HG03565 (cell line): ENCODE data around the gene LYST.
A peak's percentile ranks its signal among the peaks of the same experiment; 100 is the strongest.
"Not testable (repeated sequence)": the region's sequence is repeated elsewhere in the genome, so short reads cannot be mapped to it uniquely, and the experiment has no call there.

Experiments used
- ATAC-seq: cut with Tn5 transposase; IDR thresholded peaks from one replicate; pipeline ENCODE4 v1.9.1; 2021; ENCODE audit warnings: mild to moderate bottlenecking, moderate library complexity; ENCODE audit not compliant: unreplicated experiment

The LYST gene, protein sequence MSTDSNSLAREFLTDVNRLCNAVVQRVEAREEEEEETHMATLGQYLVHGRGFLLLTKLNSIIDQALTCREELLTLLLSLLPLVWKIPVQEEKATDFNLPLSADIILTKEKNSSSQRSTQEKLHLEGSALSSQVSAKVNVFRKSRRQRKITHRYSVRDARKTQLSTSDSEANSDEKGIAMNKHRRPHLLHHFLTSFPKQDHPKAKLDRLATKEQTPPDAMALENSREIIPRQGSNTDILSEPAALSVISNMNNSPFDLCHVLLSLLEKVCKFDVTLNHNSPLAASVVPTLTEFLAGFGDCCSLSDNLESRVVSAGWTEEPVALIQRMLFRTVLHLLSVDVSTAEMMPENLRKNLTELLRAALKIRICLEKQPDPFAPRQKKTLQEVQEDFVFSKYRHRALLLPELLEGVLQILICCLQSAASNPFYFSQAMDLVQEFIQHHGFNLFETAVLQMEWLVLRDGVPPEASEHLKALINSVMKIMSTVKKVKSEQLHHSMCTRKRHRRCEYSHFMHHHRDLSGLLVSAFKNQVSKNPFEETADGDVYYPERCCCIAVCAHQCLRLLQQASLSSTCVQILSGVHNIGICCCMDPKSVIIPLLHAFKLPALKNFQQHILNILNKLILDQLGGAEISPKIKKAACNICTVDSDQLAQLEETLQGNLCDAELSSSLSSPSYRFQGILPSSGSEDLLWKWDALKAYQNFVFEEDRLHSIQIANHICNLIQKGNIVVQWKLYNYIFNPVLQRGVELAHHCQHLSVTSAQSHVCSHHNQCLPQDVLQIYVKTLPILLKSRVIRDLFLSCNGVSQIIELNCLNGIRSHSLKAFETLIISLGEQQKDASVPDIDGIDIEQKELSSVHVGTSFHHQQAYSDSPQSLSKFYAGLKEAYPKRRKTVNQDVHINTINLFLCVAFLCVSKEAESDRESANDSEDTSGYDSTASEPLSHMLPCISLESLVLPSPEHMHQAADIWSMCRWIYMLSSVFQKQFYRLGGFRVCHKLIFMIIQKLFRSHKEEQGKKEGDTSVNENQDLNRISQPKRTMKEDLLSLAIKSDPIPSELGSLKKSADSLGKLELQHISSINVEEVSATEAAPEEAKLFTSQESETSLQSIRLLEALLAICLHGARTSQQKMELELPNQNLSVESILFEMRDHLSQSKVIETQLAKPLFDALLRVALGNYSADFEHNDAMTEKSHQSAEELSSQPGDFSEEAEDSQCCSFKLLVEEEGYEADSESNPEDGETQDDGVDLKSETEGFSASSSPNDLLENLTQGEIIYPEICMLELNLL (N-terminal part only)

DNA sequence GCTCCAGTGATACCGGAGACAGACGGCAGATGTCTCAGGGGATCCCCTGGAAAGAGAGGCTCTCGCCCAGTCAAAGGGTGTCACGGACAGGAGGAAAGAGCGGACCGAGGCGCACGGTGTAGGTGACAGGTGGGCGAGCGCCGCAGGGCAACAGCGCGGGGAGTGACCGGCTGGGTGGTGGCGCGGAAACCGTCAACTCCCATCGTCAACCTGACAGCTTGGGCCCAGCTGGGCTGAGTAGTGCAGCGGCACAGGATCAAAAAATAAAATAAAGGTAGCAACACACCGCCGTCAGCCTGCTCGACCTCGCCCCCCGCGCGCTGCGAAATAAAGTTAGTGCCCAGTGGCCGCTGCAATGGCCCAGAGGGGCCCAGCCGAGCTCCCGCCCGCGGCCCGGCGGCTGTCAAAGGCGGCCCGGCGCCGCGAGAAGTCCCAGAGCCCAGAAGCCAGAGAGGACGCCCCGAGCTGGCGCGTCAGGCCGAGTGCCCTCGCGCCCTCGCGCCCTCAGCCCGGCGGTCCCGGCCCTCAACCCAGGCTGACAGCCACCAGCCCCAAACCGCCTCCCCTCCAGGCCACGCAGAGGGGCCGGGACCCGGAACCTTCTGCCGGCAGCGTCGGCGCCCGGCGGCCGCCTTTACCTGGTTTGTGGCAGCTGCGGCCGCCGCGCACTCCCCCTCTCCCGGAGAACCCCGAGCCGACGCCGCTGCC, at the start of gene LYST:
Gene LYST (minus strand): TSS at position 702 of the 708 bp plus-strand sequence. CDS start 36,489 bp downstream, outside the sequence.
- ATAC-seq: peak; percentile 43

DNA sequence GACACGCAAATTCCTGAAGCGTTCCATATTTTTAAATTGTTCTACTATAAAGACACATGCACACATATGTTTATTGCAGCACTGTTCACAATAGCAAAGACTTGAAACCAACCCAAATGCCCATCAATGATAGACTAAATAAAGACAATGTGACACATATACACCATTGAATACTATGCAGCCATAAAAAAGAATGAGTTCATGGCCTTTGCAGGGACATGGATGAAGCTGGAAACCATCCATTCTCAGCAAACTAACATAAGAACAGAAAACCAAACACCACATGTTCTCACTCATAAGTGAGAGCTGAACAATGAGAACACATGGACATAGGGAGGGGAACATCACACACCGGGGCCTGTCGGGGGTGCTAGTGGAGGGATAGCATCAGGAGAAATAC, 48.8 kb upstream of the LYST start:
- not testable (repeated sequence) for ATAC-seq

DNA sequence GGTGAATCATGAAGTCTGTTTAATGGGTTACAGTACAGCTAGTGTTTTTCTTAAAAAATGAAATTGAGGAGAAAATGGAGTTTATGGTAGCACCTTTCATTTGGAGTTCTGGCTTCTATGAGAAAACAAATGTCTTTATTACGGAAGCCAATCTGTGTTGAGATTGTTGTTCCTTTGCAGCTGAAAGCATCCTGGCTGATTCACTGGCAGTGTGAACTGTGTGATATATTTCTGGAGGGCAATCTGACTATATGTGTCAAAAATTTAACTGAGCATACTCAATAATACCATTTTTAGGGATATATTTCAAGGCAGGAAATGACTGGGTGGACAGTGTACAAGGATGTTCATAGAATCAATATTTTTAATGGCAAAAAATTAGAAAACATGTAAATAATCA, 46.6 kb upstream of the LYST start:
- no peak for ATAC-seq

DNA sequence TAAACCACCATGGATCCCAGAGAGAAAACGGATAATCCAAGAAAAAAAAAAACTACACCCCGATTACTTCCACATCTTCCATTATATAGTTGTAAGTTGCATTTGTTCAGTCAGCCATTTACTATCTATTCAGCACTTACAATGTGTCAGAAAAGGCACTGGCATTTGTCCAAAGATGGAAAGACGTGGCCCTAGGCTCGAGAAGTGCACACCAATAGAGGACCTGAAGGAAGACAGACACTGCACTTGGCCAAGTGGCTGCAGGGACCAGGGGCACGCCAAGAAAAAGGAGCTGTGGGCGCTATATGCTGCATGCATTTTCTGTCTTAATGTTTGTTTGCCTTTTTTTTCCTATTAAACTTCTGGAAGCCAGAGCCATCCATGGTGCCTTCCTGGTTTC, 45.2 kb upstream of the LYST start:
- ATAC-seq: no peak

DNA sequence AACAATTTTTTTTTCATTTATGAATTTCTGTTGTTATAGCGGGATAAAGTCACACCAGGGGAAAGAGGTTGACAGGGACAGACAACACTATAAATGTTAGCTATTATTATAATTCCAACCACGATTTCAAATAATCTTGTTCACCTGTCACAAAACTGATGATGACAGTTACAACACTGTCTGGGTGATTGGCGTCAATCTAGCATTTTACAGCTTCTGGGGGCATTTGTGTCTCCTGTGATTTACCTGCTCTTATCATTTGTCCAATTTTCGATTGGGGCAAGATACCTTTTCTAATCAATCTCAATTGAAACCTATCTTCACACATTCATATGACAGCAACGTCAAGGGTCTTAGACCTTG, 44.6 kb upstream of the LYST start:
- no peak for ATAC-seq

DNA sequence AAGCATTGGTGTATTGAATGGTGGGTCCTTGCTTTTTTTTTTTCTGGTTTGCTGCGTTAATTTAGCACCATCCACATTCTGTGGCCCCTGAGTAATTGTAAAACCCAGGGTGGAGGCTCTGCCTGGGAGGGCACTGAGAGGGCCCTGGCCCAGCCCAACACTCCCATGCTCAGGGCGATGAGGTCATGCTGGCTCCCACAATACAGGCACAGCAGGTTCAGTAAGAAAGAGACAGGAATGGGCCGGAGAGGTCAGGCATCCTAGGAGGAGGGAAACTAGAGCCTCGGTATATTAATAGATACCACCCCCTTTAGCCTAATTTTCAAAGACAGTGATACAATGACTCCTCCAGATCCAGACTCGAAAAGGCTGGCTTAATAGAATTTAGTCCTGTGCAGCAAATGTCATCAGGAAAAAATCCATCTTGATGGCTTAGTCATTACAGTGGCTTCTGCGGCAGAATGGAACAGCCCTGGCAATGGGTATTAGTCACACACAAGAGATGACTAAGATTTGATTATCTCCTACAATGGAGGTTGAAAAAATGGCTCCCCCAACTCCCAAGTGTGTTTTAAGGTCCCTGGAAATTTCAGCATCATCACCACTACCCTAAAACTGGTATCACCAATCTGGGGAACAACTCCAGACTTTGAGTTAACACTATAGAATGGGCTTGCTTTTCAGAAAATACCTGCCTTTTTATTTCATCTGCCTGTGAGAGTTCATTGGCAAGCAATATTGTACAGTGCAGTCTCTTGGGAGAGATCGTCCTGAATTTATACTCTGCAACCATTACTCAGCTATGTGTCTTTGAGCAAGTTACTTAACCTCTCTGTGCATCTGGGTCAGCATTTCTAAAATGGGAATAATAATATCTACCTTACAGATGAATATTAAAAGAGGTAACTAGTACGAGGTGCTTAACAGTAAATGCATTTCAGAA, 43.9 kb upstream of the LYST start:
- ATAC-seq: peak; percentile 53

DNA sequence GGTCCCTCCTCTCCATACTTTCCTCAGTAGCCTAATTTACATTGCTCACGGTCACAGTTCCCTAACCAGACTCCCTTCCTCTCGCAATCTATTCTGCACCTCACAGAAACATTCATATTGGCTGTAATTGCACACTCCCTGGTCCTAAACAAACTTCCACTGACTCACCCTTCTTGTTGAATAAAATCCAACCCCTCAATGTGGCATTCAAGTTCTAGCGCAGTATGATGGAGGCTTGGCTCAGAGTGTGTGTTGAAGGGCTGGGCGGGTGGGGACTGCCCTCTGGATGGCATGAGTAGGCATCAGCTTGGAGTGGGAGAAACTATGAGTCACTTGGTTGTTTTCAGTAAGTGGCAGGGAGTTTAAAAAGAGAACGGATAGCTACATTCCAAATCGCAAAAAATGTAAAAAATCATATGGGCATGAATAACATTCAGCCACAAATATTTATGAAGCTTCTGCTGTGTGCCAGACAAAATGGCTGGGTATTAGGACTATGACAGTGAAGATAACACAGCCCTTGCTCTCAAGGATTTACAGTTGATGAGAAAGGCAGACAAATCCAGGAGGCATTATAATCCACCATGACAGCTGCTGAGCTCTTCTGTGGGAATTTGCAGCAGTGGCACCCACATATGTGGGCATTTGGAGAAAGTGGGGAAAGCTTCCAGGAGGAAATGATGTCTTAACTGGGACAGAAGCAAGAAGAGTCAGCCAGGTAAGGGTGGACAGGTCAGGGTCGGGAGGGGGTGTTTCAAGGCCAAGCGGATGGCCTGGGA, 42.2 kb upstream of the LYST start:
- no peak for ATAC-seq

DNA sequence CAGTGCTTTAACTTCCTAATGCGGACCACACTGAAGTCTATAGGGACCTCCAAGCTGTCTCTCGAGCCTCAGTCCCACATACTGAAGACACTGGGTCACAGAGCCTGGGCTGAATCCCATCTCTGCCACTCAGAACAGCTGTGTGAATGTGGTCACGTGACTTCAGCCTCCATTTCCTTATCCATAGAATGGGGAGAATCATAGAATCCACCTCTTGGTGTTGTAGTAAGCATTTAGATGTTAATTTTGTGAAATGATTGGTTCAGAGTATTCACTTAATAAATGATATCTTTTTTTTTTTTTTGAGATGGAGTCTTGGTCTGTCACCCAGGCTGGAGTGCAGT, 41.2 kb upstream of the LYST start:
- no peak for ATAC-seq

DNA sequence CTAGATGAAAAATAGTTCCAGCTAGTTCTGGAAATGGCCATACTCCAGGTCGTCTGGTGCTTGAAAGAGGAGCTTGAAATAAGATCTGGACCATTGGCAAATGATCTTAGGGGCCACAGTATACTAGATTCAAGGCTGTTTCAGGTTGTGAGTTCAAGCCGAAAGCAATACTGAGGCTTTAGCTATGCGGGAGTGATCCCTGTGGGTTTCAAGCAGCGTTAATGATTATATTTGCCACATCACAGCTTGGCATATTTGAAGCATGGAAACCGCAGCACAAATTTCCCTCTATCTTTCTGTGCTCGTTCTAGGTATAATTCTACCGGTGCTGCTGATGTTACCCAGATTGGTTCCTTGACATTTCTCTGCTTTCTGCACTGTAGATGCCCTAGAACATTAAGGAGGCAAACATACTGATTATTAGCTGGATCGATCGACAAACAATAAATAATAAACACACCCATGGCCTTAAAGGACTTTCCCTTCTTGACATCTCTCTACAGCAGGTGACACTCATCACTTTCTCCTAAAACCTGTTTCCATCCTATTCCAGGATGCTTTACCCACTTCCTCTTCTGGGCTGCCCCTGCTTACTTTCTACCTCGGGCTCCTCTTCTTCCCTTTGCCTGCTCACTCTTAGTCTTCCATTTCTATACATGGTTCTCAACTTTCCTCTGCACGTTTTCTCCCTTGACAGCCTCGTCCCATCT, 40.6 kb upstream of the LYST start:
- no peak for ATAC-seq

DNA sequence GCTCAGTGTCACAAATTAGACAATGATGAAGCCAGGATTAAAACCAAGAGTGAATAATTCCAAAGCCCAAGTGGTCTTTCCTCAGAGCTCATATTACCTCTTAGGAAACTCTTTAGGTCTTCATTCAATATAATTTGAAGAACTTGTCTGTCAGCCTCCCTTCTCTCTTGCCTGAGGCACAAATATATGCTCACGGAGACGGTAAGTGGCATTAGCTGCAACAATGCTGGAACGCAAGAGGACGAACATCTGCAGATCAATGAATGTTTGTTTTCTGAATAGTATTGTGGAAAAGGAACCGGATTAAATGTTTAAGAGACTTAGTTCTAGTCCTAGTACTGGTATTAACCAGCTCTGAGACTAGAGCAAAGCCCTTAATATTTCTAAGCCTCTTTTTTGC, 39.7 kb upstream of the LYST start:
- ATAC-seq: no peak

DNA sequence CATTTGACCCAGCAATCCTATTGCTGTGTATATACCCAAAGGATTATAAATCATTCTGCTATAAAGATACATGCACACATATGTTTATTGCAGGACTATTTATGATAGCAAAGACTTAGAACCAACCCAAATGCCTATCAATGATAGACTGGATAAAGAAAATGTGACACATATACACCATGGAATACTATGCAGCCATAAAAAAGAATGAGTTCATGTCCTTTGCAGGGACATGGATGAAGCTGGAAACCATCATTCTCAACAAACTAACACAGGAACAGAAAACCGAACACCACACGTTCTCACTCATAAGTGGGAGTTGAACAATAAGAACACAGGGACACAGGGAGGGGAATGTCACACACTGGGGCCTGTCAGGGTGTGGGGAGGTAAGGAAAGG, 37.1 kb upstream of the LYST start:
- not testable (repeated sequence) for ATAC-seq

DNA sequence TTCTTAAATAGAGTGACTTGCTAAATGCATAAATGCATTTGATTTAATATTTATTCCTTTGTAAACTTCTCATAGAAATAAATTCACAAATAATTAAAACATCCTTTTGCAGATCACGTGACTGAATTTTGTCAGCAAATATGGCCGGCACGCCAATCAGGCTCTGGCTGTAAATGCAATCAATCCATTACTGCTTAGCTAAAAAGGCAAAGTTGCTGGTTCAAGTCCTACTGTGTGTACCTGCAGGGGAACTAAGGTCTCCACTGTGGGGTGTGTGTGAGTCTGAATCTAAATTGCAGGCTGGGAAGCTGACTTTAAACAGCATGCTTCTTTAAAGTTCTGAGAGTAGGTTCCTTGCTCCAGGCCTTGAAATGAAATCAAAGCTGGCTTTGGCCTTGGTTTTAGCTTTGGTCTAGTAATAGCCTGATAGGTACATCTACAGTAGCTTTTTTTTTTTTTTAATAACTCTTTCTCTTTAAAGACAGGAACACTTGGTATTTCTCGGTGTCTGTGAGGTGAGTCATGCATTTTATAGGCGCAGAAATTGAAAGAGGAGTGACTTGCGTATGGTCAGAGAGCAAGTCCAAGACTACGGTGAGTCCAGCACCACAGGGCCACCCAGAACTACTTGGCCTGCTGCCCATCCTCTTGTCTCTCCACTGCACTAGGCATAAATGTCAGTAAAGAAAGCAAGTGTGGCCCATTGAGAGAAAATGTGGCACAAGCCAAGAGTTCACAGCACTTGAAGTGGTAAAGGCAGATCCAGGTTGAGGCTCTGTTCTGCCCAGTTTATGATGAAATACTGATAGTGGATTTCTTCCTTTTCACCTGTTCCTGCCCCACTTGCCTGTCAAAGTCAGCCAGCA, 36.2 kb upstream of the LYST start:
- no peak for ATAC-seq

DNA sequence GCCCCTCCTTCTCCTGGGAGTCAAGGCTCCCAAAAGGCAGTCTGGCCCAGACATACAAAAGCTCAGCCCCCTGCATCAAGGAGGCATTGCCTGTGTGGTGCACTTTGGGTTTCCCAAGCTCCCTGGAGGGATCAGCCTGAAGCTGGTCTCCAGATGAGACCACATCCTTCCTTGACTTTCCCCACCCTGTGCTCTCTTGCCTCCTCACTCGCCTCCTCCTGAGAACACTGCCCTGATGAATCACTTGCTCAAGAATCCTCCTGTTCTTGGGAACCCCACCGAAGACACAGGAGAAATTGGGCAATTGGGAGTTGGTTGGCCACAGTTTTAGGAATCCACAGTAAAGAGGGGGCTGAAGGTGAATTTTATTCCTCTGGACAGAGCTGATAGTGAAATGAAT, 34.8 kb upstream of the LYST start:
- no peak for ATAC-seq

DNA sequence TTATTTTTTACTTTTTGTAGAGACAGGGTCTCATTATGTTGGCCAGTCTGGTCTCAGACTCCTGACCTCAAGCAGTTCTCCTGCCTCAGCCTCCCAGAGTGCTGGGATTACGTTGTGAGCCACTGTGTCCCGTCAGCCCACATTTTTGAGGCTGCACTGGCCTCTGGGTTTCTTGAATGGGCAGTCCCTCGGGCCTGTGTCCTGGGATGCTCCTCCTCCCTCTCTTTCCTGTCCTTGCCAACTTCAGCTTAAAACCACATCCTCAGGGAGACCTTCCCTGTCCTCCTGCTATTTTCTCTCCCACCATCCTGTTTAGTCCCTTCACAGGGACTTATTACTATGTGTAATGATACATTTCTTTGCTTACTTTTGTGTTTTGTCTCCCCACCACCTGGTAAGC, 31.4 kb upstream of the LYST start:
- no peak for ATAC-seq

DNA sequence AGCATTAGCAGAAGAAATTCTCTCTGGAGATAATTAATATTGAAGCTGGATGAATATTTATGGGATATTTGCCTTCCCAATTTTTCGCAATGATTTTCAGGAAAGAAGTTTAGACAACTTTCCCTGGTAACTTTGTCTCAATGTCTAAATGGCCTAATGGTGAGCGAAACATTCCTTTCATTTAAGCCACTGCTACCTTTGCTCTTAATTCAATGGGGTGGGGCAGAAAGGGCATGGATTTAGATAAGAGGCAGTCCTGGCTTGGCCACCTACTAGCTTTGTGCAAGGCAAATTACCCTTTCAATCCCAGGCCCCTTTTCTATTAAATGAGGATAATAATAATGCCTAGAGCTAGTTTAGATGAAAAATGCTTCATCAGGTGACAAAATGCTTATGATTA, 27.1 kb upstream of the LYST start:
- ATAC-seq: no peak

DNA sequence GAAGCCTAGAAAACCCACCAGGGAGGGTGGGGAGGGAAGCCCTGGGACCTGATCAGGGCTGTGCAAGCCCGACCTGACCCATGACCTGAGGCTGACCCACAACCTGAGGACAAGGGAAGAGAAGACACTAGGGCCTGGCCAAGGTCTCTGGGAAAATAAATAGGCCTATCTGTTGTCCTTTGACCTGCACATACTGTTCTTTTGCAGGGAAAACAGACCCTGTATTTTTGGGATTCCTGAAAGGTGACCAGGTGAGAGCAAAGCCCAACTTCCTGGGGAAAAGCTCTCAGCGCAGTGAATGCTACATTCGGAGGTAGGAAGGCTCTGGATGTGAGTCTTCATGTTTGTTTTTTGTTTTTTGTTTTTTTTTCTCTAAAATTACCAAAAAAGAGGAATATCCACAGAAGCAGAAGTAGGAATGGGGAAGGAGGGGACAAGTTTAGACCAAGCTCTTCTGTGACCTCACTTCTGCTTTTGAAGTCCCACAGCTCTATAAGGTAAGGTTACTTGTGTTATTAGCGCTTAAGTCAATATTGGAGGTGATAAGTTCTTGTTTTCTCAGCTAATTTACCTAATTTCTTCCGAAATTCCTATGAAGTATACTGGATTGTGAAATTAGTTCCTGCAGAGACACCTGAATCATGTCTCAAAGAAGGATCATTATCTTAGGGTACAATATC, 26.2 kb upstream of the LYST start:
- no peak for ATAC-seq

DNA sequence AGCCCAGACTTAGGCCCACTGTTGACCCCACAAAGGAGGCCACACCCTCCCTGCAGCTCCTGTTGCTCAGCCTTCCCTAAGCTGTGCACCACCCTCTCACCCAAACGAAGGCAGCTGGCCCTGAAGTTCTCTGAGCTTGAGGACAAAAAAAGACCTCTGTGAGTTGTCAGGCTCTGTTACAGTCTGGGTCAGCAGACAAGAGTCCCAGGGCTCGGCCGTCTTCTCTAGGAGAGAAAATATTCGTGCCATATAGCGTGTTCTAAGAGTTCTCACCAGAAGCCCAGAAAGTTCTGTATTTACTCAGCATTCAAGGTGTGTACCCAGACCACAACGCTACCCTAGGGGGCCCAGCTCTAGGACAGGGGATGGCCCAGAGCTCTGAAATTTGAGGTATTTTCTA, 25.5 kb upstream of the LYST start:
- ATAC-seq: peak; percentile 28
